Fibroblast of the aortic adventitia (primary cell): ENCODE results near the gene CR1. TPM values are rescaled to one million over a fixed set of nuclear protein-coding genes. Genes with fewer than 3 reads are reported as not detected.
"Not testable (repeated sequence)": the region's sequence is repeated elsewhere in the genome, so short reads cannot be mapped to it uniquely, and the experiment has no call there.

ENCODE experiments used
- DNase-seq: peaks from one replicate; pipeline ENCODE4 v3.0.0-alpha.2; 2010; ENCODE audit warnings: low read depth
- H3K4me3 ChIP-seq: 2 replicates; pipeline ENCODE4 v1.5.1; 2011; ENCODE audit warnings: low read depth, mild to moderate bottlenecking, control low read depth, low read length, moderate library complexity
- total RNA-seq: library from RNA; depleted of rRNA; stranded (reverse); fragments of >200 nt; gene quantifications from 2 replicates; pipeline ENCODE4 v1.2.3, GENCODE V29; 2012; ENCODE audit warnings: low replicate concordance
- TF ChIP-seq, protein P1 (sequence below): IDR thresholded peaks from 2 replicates; pipeline ENCODE4 v1.5.1; 2011; ENCODE audit warnings: mild to moderate bottlenecking, low read length, control low read depth, inconsistent platforms; ENCODE audit not compliant: insufficient read depth

Gene CR1
- total RNA-seq, 1 donor = not detected

DNA sequence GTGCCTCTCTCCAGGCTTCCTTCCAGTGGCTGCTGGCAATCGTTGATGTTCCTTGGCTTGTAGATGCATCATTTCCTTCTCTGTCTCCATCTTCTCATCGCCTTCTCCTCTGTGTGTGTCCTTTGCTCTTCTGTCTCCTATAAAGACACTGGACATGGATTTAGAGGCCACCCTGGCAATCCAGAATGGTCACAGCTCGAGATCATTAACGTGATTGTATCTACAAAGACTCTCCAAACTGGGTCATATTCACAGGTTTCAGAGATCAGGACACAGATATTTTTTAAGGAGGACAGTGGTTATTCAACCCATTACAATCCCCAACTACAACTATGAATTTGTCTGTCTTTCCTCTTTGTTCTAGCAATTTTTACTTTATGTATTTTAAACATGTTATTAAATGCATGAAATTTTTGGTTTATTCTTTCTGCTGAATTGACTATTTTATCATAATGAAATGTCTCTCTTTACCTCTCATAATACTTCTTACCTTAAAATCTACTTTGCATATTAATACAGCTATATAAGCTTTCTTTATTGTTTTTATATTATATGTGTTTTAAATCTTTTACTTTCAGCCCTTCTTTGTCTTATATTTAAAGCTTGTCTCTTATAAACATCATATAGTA lies 22.8 kb downstream of the CR1 start:
- TF ChIP-seq, protein P1, sequence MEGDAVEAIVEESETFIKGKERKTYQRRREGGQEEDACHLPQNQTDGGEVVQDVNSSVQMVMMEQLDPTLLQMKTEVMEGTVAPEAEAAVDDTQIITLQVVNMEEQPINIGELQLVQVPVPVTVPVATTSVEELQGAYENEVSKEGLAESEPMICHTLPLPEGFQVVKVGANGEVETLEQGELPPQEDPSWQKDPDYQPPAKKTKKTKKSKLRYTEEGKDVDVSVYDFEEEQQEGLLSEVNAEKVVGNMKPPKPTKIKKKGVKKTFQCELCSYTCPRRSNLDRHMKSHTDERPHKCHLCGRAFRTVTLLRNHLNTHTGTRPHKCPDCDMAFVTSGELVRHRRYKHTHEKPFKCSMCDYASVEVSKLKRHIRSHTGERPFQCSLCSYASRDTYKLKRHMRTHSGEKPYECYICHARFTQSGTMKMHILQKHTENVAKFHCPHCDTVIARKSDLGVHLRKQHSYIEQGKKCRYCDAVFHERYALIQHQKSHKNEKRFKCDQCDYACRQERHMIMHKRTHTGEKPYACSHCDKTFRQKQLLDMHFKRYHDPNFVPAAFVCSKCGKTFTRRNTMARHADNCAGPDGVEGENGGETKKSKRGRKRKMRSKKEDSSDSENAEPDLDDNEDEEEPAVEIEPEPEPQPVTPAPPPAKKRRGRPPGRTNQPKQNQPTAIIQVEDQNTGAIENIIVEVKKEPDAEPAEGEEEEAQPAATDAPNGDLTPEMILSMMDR = no peak
- H3K4me3 ChIP-seq = no peak overlapping the region
- no peak for DNase-seq

DNA sequence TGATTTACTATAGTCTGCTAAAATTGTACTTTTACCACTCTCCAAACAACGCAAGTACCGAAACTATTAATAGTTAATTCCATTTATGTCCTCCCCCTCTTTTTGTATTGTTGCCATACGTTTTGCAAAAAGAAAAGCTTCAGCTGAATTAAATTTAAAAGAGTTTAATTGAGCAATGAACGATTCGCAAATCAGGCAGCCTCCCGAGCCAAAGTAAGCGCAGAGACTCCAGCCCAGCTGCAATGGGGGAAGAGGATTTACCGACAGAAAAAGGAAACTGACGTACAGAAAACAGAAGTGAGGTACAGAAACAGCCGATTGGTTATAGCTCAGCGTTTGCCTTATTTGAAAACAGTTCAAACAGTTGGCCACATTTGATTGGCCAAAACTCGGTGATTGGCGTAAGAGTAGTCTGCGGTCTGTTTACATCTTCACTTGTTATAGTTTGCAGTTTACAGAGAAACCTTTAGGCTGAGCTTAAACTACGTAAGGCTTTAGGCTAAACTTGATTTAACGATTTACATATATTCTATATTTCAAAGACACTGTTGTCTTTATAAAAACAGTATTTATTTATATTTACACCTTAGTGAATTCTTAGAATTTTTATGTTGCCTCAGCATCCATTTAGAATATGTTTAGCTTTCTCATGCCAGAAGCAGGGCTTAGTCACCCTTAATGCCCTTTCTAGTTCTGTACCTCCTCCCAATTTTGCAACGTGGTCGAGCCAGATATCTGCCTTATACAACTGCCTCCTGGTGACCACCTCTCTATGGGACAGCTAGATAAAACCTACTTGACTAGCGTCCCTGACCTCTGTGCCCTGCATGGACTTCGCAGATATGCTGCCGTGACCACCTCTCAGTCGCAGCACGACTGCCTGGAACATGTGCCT lies 23.8 kb downstream of the CR1 start:
- TF ChIP-seq, protein P1 = no peak
- DNase-seq = no peak
- H3K4me3 ChIP-seq = no peak overlapping the region

GRCh38 chr1:207520400-207521345 lies 24.7 kb downstream of the CR1 start:
- not testable (repeated sequence) for H3K4me3 ChIP-seq, DNase-seq

DNA sequence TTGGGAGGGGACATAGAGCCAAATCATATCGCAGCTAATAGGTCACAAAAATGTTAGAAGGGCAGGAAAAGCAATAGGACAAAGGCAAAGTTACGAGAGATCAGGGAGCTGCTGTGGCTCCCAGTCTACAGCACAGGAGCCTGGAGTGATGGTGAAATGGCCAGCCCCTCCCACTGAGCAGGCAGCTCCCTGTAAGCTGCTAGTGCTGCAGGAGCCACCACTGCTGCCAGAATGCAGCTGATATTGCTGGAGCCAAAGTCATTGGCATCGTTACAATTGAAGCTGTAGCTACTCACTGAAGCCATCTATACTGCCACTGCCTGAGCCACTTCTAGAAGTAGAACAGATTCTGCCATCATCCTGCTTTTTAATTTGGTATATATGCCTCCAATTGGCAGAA lies 29.3 kb downstream of the CR1 start:
- not testable (repeated sequence) for DNase-seq, H3K4me3 ChIP-seq

DNA sequence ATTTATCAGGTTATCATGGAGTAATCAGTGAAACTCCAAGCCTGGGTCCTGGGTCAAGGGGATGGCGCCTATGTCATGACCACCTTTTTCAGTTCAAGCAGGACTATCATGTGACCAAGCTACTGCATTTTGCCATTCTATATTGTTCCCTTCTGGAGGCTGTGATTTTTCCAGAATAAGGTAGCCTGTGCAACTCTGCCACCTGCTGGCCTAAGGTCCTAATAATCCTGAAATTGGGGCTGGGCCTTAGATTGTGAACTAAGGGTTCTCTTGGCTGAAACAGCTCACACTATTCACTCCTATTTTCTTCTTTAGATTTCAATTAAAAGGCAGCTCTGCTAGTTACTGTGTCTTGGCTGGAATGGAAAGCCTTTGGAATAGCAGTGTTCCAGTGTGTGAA lies 32.4 kb downstream of the CR1 start:
- H3K4me3 ChIP-seq, DNase-seq: not testable (repeated sequence)

DNA sequence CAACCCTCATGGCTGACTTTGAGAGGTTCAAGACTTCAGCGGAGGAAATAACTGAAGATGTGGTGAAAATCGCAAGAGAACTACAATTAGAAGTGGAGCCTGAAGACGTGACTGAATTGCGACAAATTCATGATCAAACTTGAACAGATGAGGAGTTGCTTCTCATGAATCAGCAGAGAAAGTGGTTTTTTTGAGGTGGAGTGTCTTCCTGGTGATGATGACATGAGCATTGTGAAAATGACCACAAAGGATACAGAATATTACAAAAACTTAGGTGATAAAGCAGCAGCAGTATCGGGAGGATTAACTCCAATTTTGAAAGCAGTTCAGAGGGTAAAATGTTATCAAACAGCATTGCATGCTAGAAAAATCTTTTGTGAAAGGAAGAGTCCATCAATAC lies 40.3 kb downstream of the CR1 start:
- not testable (repeated sequence) for H3K4me3 ChIP-seq, DNase-seq

DNA sequence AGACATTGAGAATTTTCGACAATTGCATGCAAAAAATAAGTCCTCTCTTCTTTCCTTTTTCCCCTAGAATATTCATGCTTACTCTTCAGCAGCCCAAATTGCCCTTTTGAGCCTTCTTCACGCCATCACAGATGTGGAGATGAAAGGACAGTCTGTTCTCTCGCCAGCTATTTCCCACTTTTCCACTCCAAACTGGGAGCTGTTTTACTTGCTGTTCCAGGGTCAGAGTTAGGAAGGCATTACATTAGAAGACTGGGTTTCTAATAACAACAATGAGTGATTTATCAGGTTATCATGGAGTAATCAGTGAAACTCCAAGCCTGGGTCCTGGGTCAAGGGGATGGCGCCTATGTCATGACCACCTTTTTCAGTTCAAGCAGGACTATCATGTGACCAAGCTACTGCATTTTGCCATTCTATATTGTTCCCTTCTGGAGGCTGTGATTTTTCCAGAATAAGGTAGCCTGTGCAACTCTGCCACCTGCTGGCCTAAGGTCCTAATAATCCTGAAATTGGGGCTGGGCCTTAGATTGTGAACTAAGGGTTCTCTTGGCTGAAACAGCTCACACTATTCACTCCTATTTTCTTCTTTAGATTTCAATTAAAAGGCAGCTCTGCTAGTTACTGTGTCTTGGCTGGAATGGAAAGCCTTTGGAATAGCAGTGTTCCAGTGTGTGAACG lies 50.9 kb downstream of the CR1 start:
- not testable (repeated sequence) for DNase-seq

DNA sequence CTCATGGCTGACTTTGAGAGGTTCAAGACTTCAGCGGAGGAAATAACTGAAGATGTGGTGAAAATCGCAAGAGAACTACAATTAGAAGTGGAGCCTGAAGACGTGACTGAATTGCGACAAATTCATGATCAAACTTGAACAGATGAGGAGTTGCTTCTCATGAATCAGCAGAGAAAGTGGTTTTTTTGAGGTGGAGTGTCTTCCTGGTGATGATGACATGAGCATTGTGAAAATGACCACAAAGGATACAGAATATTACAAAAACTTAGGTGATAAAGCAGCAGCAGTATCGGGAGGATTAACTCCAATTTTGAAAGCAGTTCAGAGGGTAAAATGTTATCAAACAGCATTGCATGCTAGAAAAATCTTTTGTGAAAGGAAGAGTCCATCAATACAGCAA lies 58.9 kb downstream of the CR1 start:
- not testable (repeated sequence) for DNase-seq, H3K4me3 ChIP-seq

More for the DNA sequence above, 50.9 kb downstream of the CR1 start:
- H3K4me3 ChIP-seq = not testable (repeated sequence)

GRCh38 chr1:207565546-207566468 lies 69.8 kb downstream of the CR1 start:
- DNase-seq = peak; percentile 17
- H3K4me3 ChIP-seq = no peak overlapping the region
- TF ChIP-seq, protein P1 = peak; percentile 53

- not testable (repeated sequence) for DNase-seq, H3K4me3 ChIP-seq
These were observed 76.0 kb downstream of the CR1 start for GRCh38 chr1:207571926-207572325.

- DNase-seq, H3K4me3 ChIP-seq: not testable (repeated sequence)
These were observed 77.1 kb downstream of the CR1 start for GRCh38 chr1:207573074-207573473.

DNA sequence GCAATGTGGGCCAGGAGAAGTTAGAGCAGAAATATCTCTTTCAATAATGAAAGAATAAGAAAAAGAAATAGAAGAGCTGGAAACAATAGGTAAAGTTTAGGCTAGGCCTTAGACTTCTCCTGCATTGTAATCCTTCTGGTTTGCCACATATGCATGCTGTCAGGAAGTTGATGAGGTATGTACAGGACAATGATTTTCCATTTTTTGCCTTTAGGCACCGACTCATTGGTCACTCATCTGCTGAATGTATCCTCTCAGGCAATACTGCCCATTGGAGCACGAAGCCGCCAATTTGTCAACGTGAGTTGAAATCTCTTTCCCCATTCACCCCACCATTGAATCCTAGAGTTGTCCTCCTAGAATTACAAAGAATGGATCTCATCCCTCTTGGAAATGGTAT lies 79.4 kb downstream of the CR1 start:
- not testable (repeated sequence) for DNase-seq, H3K4me3 ChIP-seq
